ENCODE results near the gene RTP5.

RTP5 gene

GRCh38 chr2:241890524-241891235, 21.2 kb downstream of the RTP5 start:
- no peak for DNase-seq

GRCh38 chr2:241891315-241891987, 21.9 kb downstream of the RTP5 start:
- DNase-seq = no peak

GRCh38 chr2:241891988-241892298, 22.4 kb downstream of the RTP5 start:
- DNase-seq = no peak

GRCh38 chr2:241892299-241893137, 23.0 kb downstream of the RTP5 start:
- no peak for DNase-seq

- DNase-seq = no peak
These were observed 23.7 kb downstream of the RTP5 start for GRCh38 chr2:241893265-241893664.

GRCh38 chr2:241894056-241894641, 24.6 kb downstream of the RTP5 start:
- no peak for DNase-seq

- no peak for DNase-seq
These were observed 25.3 kb downstream of the RTP5 start for GRCh38 chr2:241894681-241895426.

- DNase-seq = no peak
These were observed 25.8 kb downstream of the RTP5 start for GRCh38 chr2:241895427-241895711.

- peak; percentile 27 for DNase-seq
These were observed 26.4 kb downstream of the RTP5 start for GRCh38 chr2:241895712-241896641.

- DNase-seq = no peak
These were observed 27.2 kb downstream of the RTP5 start for GRCh38 chr2:241896746-241897201.

GRCh38 chr2:241897231-241897916, 27.8 kb downstream of the RTP5 start:
- no peak for DNase-seq

GRCh38 chr2:241898463-241899270, 29.1 kb downstream of the RTP5 start:
- no peak for DNase-seq

GRCh38 chr2:241900251-241901017, 30.9 kb downstream of the RTP5 start:
- DNase-seq = no peak

GRCh38 chr2:241901018-241901380, 31.5 kb downstream of the RTP5 start:
- no peak for DNase-seq

- no peak for DNase-seq
These were observed 32.2 kb downstream of the RTP5 start for GRCh38 chr2:241901500-241902351.

GRCh38 chr2:241902357-241902991, 32.9 kb downstream of the RTP5 start:
- no peak for DNase-seq

GRCh38 chr2:241903121-241904010, 33.8 kb downstream of the RTP5 start:
- DNase-seq = no peak

Measured in fibroblast of upper back skin (primary cell).